GM12873 (cell line): Measurements from ENCODE around the gene DEFB129.

Experiments
- TF ChIP-seq, protein P1 (sequence below): IDR thresholded peaks from 2 replicates; pipeline ENCODE4 v1.5.1; 2012; ENCODE audit warnings: low read depth, mild to moderate bottlenecking, moderate library complexity, low read length, control low read depth; ENCODE audit not compliant: insufficient read depth; ENCODE audit errors: missing control alignments

DEFB129 gene, protein sequence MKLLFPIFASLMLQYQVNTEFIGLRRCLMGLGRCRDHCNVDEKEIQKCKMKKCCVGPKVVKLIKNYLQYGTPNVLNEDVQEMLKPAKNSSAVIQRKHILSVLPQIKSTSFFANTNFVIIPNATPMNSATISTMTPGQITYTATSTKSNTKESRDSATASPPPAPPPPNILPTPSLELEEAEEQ

DNA sequence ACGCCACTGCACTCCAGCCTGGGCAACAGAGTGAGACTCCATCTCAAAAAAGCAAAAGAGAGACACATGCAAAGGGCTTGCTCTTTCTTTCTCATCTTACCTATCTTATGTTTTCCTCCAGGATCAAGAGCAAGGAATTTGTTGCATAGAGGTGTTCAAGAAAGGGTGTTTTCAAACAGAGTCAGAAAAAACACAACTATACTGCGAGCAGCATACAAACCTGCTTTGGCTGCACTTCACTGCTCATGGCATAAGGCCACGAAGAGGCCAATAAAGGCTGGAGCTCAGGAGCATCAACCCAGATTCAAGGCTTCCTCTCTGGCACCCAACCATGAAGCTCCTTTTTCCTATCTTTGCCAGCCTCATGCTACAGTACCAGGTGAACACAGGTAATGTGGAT lies at the start of gene DEFB129:
DEFB129 (plus strand) TSS at position 301 of the 400 bp plus-strand sequence; CDS start at position 332, 31 bp downstream.
- TF ChIP-seq, protein P1, sequence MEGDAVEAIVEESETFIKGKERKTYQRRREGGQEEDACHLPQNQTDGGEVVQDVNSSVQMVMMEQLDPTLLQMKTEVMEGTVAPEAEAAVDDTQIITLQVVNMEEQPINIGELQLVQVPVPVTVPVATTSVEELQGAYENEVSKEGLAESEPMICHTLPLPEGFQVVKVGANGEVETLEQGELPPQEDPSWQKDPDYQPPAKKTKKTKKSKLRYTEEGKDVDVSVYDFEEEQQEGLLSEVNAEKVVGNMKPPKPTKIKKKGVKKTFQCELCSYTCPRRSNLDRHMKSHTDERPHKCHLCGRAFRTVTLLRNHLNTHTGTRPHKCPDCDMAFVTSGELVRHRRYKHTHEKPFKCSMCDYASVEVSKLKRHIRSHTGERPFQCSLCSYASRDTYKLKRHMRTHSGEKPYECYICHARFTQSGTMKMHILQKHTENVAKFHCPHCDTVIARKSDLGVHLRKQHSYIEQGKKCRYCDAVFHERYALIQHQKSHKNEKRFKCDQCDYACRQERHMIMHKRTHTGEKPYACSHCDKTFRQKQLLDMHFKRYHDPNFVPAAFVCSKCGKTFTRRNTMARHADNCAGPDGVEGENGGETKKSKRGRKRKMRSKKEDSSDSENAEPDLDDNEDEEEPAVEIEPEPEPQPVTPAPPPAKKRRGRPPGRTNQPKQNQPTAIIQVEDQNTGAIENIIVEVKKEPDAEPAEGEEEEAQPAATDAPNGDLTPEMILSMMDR = no peak

DNA sequence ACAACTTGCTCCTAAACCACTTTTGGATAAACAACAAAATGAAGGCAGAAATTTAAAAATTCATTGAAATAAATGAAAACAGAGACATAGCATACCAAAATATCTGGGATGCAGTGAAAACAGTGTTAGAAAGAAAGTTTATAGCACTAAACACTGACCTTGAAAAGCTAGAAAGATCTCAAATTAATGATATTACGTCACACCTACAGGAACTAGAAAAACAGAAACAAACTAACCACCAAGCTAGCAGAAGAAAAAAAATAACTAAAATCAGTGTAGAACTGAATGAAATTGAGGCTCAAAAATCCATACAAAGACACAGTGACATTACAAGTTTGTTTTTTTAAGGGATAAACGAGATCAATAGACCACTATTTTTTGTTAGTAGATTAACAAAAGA lies 42.8 kb upstream of the DEFB129 start:
- TF ChIP-seq, protein P1 = no peak

DNA sequence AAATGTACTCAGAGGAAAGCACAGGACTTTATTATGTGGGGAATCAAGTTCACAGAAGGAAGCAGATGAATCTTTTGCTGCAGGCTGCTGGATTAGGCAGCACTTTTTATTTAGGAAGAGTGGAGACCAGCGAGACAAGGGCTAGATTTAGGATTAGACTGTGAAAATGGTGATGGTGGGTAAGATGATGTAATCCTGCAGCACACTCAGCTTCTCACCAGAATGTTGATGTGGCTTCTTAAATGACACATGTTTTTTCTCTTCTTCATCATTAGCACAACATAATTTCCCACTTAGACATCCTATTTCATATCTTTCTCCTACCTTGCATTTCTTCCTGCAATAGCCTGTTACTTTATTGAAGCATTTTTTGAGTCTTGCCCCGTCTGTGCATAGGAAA lies 39.3 kb upstream of the DEFB129 start:
- TF ChIP-seq, protein P1 = no peak

DNA sequence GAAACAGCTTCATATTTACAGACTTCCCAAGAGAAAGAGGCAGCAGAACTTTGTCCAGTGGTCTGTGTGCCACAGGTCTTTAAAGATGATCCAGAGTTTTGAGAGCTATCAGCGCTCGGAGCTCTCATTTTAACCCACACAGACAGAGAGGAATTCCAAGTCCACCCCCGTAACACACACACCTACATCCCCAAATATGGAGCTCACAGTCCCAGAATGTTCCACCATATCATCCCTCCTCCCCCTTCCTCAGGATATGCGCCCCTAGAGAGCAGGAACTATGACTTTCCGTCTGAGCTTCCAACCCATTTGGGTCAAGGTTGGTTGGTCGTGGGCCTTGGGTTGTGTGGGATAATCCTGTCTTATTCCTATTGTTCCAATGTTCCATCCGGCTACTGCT lies 37.4 kb upstream of the DEFB129 start, which contains the start of gene DEFB128:
DEFB128 (minus strand) TSS at position 101 of the 400 bp plus-strand sequence; CDS start at position 13, 88 bp downstream.
- TF ChIP-seq, protein P1 = no peak

DNA sequence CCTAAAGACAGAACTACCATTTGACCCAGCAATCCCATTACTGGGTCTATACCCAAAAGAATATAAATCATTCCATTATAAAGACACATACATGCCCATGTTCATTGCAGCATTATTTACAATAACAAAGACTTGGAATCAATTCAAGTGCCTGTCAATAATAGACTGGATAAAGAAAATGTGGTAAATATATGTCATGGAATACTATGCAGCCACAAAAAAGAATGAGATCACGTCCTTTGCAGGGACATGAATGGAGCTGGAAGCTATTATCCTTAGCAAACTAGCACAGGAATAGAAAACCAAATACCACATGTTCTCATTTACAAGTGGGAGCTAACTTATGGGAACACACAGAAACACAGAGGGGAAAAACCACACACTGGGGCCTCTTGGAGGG lies 28.8 kb upstream of the DEFB129 start:
- TF ChIP-seq, protein P1 = no peak

DNA sequence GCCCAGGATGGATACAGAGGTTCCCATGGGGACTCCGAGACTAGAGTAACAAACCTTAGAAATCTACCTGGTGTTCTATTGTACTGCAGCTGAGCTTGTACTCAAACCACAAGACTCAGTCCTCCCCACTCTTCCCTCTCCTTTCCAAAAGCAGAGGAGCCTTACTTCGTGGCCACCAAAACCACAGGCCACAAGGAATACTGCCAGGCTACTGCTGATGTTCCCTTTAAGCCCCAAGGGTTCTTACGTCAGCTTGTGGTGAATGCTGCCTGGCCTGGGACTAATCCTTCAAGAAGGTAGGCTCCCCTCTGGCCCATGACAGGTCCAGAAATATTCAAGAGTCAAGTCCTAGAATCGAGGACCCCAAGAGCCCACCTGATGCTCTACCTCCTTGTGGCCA lies 27.1 kb upstream of the DEFB129 start:
- TF ChIP-seq, protein P1 = no peak

DNA sequence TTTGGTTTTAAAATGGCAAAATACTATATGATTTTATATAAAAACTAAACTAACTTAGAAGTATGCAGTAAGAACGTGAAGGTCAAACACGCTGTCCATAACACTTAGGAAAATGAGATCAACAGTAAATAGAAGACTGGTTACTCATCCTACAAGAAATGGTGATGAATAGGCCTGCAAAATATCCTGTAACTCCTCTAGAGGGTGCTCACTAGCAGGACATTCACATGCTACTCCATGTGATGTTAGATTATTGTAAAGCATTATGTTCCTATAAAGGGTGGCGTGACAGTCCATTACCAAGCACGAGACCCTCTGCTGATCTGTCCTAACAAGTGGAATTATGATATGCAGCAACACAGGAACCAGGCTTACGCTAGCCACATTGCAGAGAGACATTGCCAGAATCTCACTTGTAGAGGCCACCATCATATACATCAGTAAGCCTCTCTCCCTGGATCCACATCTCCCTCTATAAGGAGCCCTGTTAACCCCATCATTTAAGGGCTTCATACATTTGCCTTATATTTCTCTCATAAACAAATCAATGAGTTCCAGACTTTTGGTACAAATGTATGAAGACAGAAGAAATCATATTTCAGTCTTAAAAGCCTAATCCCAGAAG lies 18.0 kb upstream of the DEFB129 start:
- TF ChIP-seq, protein P1 = peak; percentile 75
